ENCODE data around the gene OSBP.
"Not testable (repeated sequence)": the region's sequence is repeated elsewhere in the genome, so short reads cannot be mapped to it uniquely, and the experiment has no call there.

Gene OSBP

GRCh38 chr11:59615637-59616395, at the start of gene OSBP:
TSS of gene OSBP (minus strand) at chr11:59615774. CDS start at chr11:59615664, 110 bp downstream.
- peak; percentile 97 for DNase-seq

- no peak for DNase-seq
Measured at GRCh38 chr11:59660621-59661020, 45.0 kb upstream of the OSBP start.

- DNase-seq = no peak
Measured at GRCh38 chr11:59659981-59660380, 44.4 kb upstream of the OSBP start.

- no peak for DNase-seq
Measured at GRCh38 chr11:59658036-59658435, 42.5 kb upstream of the OSBP start.

GRCh38 chr11:59654893-59655292, 39.3 kb upstream of the OSBP start:
- no peak for DNase-seq

GRCh38 chr11:59647245-59647980, 31.8 kb upstream of the OSBP start:
- DNase-seq = no peak

GRCh38 chr11:59644528-59644927, 29.0 kb upstream of the OSBP start:
- DNase-seq = no peak

- no peak for DNase-seq
Measured at GRCh38 chr11:59643390-59643789, 27.8 kb upstream of the OSBP start.

GRCh38 chr11:59641156-59641555, 25.6 kb upstream of the OSBP start:
- no peak for DNase-seq

- no peak for DNase-seq
Measured at GRCh38 chr11:59630493-59630892, 14.9 kb upstream of the OSBP start.

GRCh38 chr11:59629996-59630395, 14.4 kb upstream of the OSBP start:
- DNase-seq = no peak

- DNase-seq = not testable (repeated sequence)
Measured at GRCh38 chr11:59626969-59627368, 11.4 kb upstream of the OSBP start.

- no peak for DNase-seq
Measured at GRCh38 chr11:59625703-59626102, 10.1 kb upstream of the OSBP start.

GRCh38 chr11:59617876-59618275, 2.3 kb upstream of the OSBP start:
- DNase-seq = no peak

- peak; percentile 97 for DNase-seq
Measured at GRCh38 chr11:59616396-59616982, 915 bp upstream of the OSBP start.

- peak; percentile 74 for DNase-seq
Measured at GRCh38 chr11:59615120-59615636, 396 bp downstream of the OSBP start.

GRCh38 chr11:59614277-59615119, 1.1 kb downstream of the OSBP start:
- DNase-seq = peak; percentile 3

- DNase-seq = no peak
Measured at GRCh38 chr11:59611570-59612565, 3.7 kb downstream of the OSBP start.

- no peak for DNase-seq
Measured at GRCh38 chr11:59610289-59610688, 5.3 kb downstream of the OSBP start.

GRCh38 chr11:59607703-59608454, 7.7 kb downstream of the OSBP start:
- no peak for DNase-seq

- DNase-seq = no peak
Measured at GRCh38 chr11:59602432-59602831, 13.1 kb downstream of the OSBP start.

Data from CD4-positive, alpha-beta T cell treated with Interleukin-17A for 4 hours (primary cell).